ENCODE measurements around the gene PSMA6. TPM values are rescaled to one million over a fixed set of nuclear protein-coding genes. Genes with fewer than 3 reads are reported as not detected.

The PSMA6 gene
- total and polyA plus RNA-seq, 5 donors from 2014 or later = 132 to 480 (median 347) TPM

GRCh38 chr14:35303149-35303935 lies 11.2 kb downstream of the PSMA6 start:
- DNase-seq = no peak
- H3K27me3 Mint-ChIP-seq = no peaks in the 10 kb centered on the region
- H3K27ac ChIP-seq (ENCODE audit: insufficient read depth, low read length, poor library complexity, severe bottlenecking) = no peak overlapping the region

GRCh38 chr14:35304812-35305462 lies 12.8 kb downstream of the PSMA6 start:
- Histone ChIP-seq H3K36me3 (ENCODE audit: control insufficient read depth, insufficient read depth, low read length) (peaks cover 24% of the 10 kb centered on the region), H3K27ac (ENCODE audit: insufficient read depth, low read length, poor library complexity, severe bottlenecking) (no peak overlapping the region), H3K4me3 (ENCODE audit: low read depth, low read length) (no peak overlapping the region), H3K4me1 (ENCODE audit: control insufficient read depth, insufficient read depth, low read length, poor library complexity, severe bottlenecking) (peaks cover 49% of the 10 kb centered on the region), H3K9me3 (ENCODE audit: control insufficient read depth in 2 of 2, low read length in 2 of 2) (no peaks in the 10 kb centered on the region), H3K27me3 (ENCODE audit: control insufficient read depth, insufficient read depth, low read length) (no peaks in the 10 kb centered on the region)
- H3K4me1 Mint-ChIP-seq = peaks cover 33 to 53% (median 40%) of the 10 kb centered on the region in 4 donors
- H3K27ac Mint-ChIP-seq = no peak overlapping the region
- H3K27me3 Mint-ChIP-seq = no peaks in the 10 kb centered on the region
- no peak overlapping the region for H3K4me3 Mint-ChIP-seq
- no peaks in the 10 kb centered on the region for H3K9me3 Mint-ChIP-seq
- peaks cover 7% of the 10 kb centered on the region for H3K36me3 Mint-ChIP-seq
- DNase-seq (no peak), ATAC-seq (ENCODE audit: low read depth in 2 of 2) (no peak)

More at GRCh38 chr14:35303149-35303935, 11.2 kb downstream of the PSMA6 start:
- H3K27ac Mint-ChIP-seq = peak overlapping the region; percentile 72 to 92 (median 74)
- no peaks in the 10 kb centered on the region for H3K27me3 ChIP-seq (ENCODE audit: control insufficient read depth, insufficient read depth, low read length)
- no peaks in the 10 kb centered on the region for H3K9me3 ChIP-seq (ENCODE audit: control insufficient read depth in 2 of 2, low read length in 2 of 2)
- H3K36me3 ChIP-seq (ENCODE audit: control insufficient read depth, insufficient read depth, low read length) = peaks cover 9% of the 10 kb centered on the region
- no peaks in the 10 kb centered on the region for H3K9me3 Mint-ChIP-seq
- H3K36me3 Mint-ChIP-seq = peaks cover 7% of the 10 kb centered on the region
- peak overlapping the region; percentile 16 for H3K4me3 ChIP-seq (ENCODE audit: low read depth, low read length)
- H3K4me1 Mint-ChIP-seq = peaks cover 38 to 64% (median 46%) of the 10 kb centered on the region in 4 donors
- H3K4me1 ChIP-seq (ENCODE audit: control insufficient read depth, insufficient read depth, low read length, poor library complexity, severe bottlenecking) = peaks cover 55% of the 10 kb centered on the region
- ATAC-seq (ENCODE audit: low read depth in 2 of 2) = no peak
- H3K4me3 Mint-ChIP-seq = peak overlapping the region in 3 of 4 donors; percentile 57 to 69 (median 66)

DNA sequence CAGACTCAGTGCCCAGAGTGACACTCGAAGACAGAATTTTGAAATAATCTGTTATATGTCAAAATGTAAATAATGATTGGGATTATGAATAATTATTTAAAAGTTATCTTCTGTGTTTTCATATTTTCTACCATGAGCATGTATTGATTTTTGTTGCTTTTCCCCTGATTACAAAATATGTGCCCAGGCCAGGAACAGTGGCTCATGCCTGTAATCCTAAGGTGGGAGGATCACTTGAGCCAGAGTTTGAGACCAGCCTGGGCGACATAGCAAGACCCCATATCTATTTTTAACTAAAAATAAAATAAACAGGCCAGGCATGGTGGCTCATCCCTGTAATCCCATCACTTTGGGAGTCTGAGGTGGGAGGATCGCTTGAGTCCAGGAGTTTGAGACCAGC lies 13.5 kb downstream of the PSMA6 start:
- Histone ChIP-seq H3K27ac (ENCODE audit: insufficient read depth, low read length, poor library complexity, severe bottlenecking) (no peak overlapping the region), H3K27me3 (ENCODE audit: control insufficient read depth, insufficient read depth, low read length) (no peaks in the 10 kb centered on the region), H3K4me3 (ENCODE audit: low read depth, low read length) (no peak overlapping the region), H3K36me3 (ENCODE audit: control insufficient read depth, insufficient read depth, low read length) (peaks cover 31% of the 10 kb centered on the region), H3K9me3 (ENCODE audit: control insufficient read depth in 2 of 2, low read length in 2 of 2) (no peaks in the 10 kb centered on the region), H3K4me1 (ENCODE audit: control insufficient read depth, insufficient read depth, low read length, poor library complexity, severe bottlenecking) (peaks cover 42% of the 10 kb centered on the region)
- ATAC-seq (ENCODE audit: low read depth in 2 of 2) = no peak
- H3K27ac Mint-ChIP-seq = peak overlapping the region in 1 of 3 donors; percentile 36
- no peaks in the 10 kb centered on the region for H3K27me3 Mint-ChIP-seq
- H3K36me3 Mint-ChIP-seq = peaks cover 12% of the 10 kb centered on the region
- no peak for DNase-seq
- H3K4me1 Mint-ChIP-seq = peaks cover 26 to 46% (median 35%) of the 10 kb centered on the region in 4 donors
- H3K9me3 Mint-ChIP-seq = no peaks in the 10 kb centered on the region
- H3K4me3 Mint-ChIP-seq = no peak overlapping the region

DNA sequence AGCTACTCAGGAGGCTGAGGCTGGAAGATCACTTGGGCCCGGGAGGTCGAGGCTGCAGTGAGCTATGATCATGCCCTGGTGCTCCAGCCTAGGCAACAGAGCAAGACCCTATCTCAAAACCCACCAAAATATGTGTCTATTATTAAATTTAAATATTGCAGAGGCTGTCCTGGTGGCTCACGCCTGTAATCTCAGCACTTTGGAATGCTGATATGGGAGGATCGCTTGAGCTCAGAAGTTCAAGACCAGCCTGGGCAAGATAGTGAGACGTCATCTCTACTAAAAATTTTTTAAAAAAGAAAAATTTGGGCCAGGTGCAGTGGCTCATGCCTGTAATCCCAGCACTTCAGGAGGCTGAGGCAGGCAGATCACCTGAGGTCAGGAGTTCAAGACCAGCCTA lies 13.9 kb downstream of the PSMA6 start:
- H3K36me3 Mint-ChIP-seq = peaks cover 16% of the 10 kb centered on the region
- H3K27me3 Mint-ChIP-seq = no peaks in the 10 kb centered on the region
- no peak for ATAC-seq (ENCODE audit: low read depth in 2 of 2)
- no peaks in the 10 kb centered on the region for H3K9me3 Mint-ChIP-seq
- H3K27me3 ChIP-seq (ENCODE audit: control insufficient read depth, insufficient read depth, low read length) = no peaks in the 10 kb centered on the region
- H3K4me3 ChIP-seq (ENCODE audit: low read depth, low read length) = no peak overlapping the region
- H3K4me3 Mint-ChIP-seq = peak overlapping the region in 1 of 4 donors; percentile 35
- no peak for DNase-seq
- H3K36me3 ChIP-seq (ENCODE audit: control insufficient read depth, insufficient read depth, low read length) = peaks cover 36% of the 10 kb centered on the region
- no peaks in the 10 kb centered on the region for H3K9me3 ChIP-seq (ENCODE audit: control insufficient read depth in 2 of 2, low read length in 2 of 2)
- no peak overlapping the region for H3K27ac Mint-ChIP-seq
- H3K4me1 ChIP-seq (ENCODE audit: control insufficient read depth, insufficient read depth, low read length, poor library complexity, severe bottlenecking) = peaks cover 37% of the 10 kb centered on the region
- H3K27ac ChIP-seq (ENCODE audit: insufficient read depth, low read length, poor library complexity, severe bottlenecking) = no peak overlapping the region
- peaks cover 22 to 41% (median 30%) of the 10 kb centered on the region in 4 donors for H3K4me1 Mint-ChIP-seq

- H3K27ac ChIP-seq (ENCODE audit: insufficient read depth, low read length, poor library complexity, severe bottlenecking) = no peak overlapping the region
- Mint-ChIP-seq H3K9me3 (peaks cover 0 to 2% (median 0%) of the 10 kb centered on the region in 7 donors), H3K27ac (peak overlapping the region in 1 of 3 donors; percentile 92), H3K27me3 (no peaks in the 10 kb centered on the region), H3K4me3 (no peak overlapping the region), H3K36me3 (peaks cover 35% of the 10 kb centered on the region), H3K4me1 (peaks cover 0 to 8% (median 2%) of the 10 kb centered on the region in 4 donors)
- ATAC-seq (ENCODE audit: low read depth in 2 of 2) (no peak), DNase-seq (no peak)
- H3K36me3 ChIP-seq (ENCODE audit: control insufficient read depth, insufficient read depth, low read length) = peaks cover 48% of the 10 kb centered on the region
- H3K9me3 ChIP-seq (ENCODE audit: control insufficient read depth in 2 of 2, low read length in 2 of 2) = no peaks in the 10 kb centered on the region
- no peaks in the 10 kb centered on the region for H3K27me3 ChIP-seq (ENCODE audit: control insufficient read depth, insufficient read depth, low read length)
- no peak overlapping the region for H3K4me3 ChIP-seq (ENCODE audit: low read depth, low read length)
- H3K4me1 ChIP-seq (ENCODE audit: control insufficient read depth, insufficient read depth, low read length, poor library complexity, severe bottlenecking) = no peaks in the 10 kb centered on the region
Observed at GRCh38 chr14:35317820-35318219, 25.6 kb downstream of the PSMA6 start.

DNA sequence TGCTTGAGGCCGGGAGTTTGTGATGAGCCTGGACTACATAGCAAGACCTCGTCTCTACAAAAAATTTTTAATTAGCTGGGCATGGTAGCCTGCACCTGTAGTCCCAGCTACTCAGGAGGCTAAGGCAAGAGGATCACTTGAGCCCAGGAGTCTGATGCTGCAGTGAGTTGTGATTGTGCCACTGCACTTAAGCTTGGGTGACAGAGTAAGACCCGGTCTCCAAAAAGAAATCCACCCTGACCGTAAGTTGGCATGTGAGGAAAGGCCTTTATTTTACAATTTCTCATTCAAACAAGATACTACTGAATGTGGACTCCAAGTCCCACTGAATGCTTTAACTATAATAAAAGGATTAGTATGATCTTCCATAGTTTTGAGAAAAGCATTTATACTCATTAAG lies 27.3 kb downstream of the PSMA6 start:
- Histone ChIP-seq H3K4me1 (ENCODE audit: control insufficient read depth, insufficient read depth, low read length, poor library complexity, severe bottlenecking) (no peaks in the 10 kb centered on the region), H3K27me3 (ENCODE audit: control insufficient read depth, insufficient read depth, low read length) (no peaks in the 10 kb centered on the region), H3K27ac (ENCODE audit: insufficient read depth, low read length, poor library complexity, severe bottlenecking) (no peak overlapping the region), H3K4me3 (ENCODE audit: low read depth, low read length) (no peak overlapping the region), H3K9me3 (ENCODE audit: control insufficient read depth in 2 of 2, low read length in 2 of 2) (no peaks in the 10 kb centered on the region), H3K36me3 (ENCODE audit: control insufficient read depth, insufficient read depth, low read length) (peaks cover 34% of the 10 kb centered on the region)
- DNase-seq (no peak), ATAC-seq (ENCODE audit: low read depth in 2 of 2) (no peak)
- Mint-ChIP-seq H3K27ac (peak overlapping the region in 1 of 3 donors; percentile 44), H3K36me3 (peaks cover 31% of the 10 kb centered on the region), H3K9me3 (peaks cover 0 to 2% (median 0%) of the 10 kb centered on the region in 7 donors), H3K27me3 (no peaks in the 10 kb centered on the region), H3K4me3 (no peak overlapping the region), H3K4me1 (peaks cover 0 to 5% (median 1%) of the 10 kb centered on the region in 4 donors)

- H3K27ac Mint-ChIP-seq = no peak overlapping the region
- Histone ChIP-seq H3K27me3 (ENCODE audit: control insufficient read depth, insufficient read depth, low read length) (no peaks in the 10 kb centered on the region), H3K4me1 (ENCODE audit: control insufficient read depth, insufficient read depth, low read length, poor library complexity, severe bottlenecking) (no peaks in the 10 kb centered on the region), H3K4me3 (ENCODE audit: low read depth, low read length) (no peak overlapping the region), H3K27ac (ENCODE audit: insufficient read depth, low read length, poor library complexity, severe bottlenecking) (no peak overlapping the region), H3K36me3 (ENCODE audit: control insufficient read depth, insufficient read depth, low read length) (peaks cover 25% of the 10 kb centered on the region), H3K9me3 (ENCODE audit: control insufficient read depth in 2 of 2, low read length in 2 of 2) (no peaks in the 10 kb centered on the region)
- DNase-seq (no peak), ATAC-seq (ENCODE audit: low read depth in 2 of 2) (no peak)
- H3K9me3 Mint-ChIP-seq = peaks cover 0 to 2% (median 0%) of the 10 kb centered on the region in 7 donors
- no peaks in the 10 kb centered on the region for H3K4me1 Mint-ChIP-seq
- peaks cover 24% of the 10 kb centered on the region for H3K36me3 Mint-ChIP-seq
- H3K27me3 Mint-ChIP-seq = no peaks in the 10 kb centered on the region
- no peak overlapping the region for H3K4me3 Mint-ChIP-seq
Observed at GRCh38 chr14:35320472-35320871, 28.3 kb downstream of the PSMA6 start.
